ENCODE measurements around the gene OCA2. TPM values are rescaled to one million over a fixed set of nuclear protein-coding genes. Genes with fewer than 3 reads are reported as not detected.

OCA2 gene
- polyA plus RNA-seq, 1 experiment, result 0.02 TPM

- TF ChIP-seq CTCF (IDR thresholded peaks at IDR 0.05; ENCODE audit: insufficient read depth, low read depth, low read length), result no peak
- Histone ChIP-seq H3K4me3 (ENCODE audit: low read depth, low read length) (no peak overlapping the region), H3K27me3 (ENCODE audit: control insufficient read depth, insufficient read depth, low read length) (no peaks in the 10 kb centered on the region), H3K36me3 (ENCODE audit: control insufficient read depth, insufficient read depth, low read length) (no peaks in the 10 kb centered on the region)
- ChIA-PET CTCF (no interaction called here), POLR2A (no interaction called here)
- DNase-seq (ENCODE audit: low read depth), result no peak
Measured at GRCh38 chr15:28051955-28052633, 47.0 kb downstream of the OCA2 start.

GRCh38 chr15:28049581-28049980 lies 49.5 kb downstream of the OCA2 start:
- ChIA-PET POLR2A (no interaction called here), CTCF (no interaction called here)
- Histone ChIP-seq H3K36me3 (ENCODE audit: control insufficient read depth, insufficient read depth, low read length) (no peaks in the 10 kb centered on the region), H3K4me3 (ENCODE audit: low read depth, low read length) (no peak overlapping the region), H3K27me3 (ENCODE audit: control insufficient read depth, insufficient read depth, low read length) (no peaks in the 10 kb centered on the region)
- no peak for DNase-seq (ENCODE audit: low read depth)
- TF ChIP-seq CTCF (IDR thresholded peaks at IDR 0.05; ENCODE audit: insufficient read depth, low read depth, low read length), result no peak

DNA sequence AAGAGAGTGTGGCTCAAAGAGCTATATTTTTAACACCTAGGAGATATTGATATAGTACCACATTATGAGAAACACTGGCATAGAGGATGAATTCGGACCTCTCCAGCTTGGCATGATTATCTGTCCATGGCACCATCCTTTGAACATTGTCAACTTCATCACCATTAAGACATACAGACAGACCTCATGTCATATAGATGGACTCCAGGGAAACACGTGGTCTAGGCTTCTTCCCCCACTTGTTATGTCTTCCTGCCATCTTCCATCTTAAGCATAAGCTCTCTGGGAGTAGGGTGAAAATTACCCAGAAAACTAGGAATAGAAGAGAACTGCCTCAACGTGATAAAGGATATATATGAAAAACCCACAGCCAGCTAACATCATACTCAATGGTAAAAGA lies 51.8 kb downstream of the OCA2 start:
- CTCF ChIA-PET, result no interaction called here
- POLR2A ChIA-PET, result no interaction called here
- TF ChIP-seq CTCF (IDR thresholded peaks at IDR 0.05; ENCODE audit: insufficient read depth, low read depth, low read length), result no peak
- H3K36me3 ChIP-seq (ENCODE audit: control insufficient read depth, insufficient read depth, low read length), result no peaks in the 10 kb centered on the region
- no peak for DNase-seq (ENCODE audit: low read depth)
- H3K4me3 ChIP-seq (ENCODE audit: low read depth, low read length), result no peak overlapping the region
- no peaks in the 10 kb centered on the region for H3K27me3 ChIP-seq (ENCODE audit: control insufficient read depth, insufficient read depth, low read length)

- Histone ChIP-seq H3K27me3 (ENCODE audit: control insufficient read depth, insufficient read depth, low read length) (no peaks in the 10 kb centered on the region), H3K36me3 (ENCODE audit: control insufficient read depth, insufficient read depth, low read length) (no peaks in the 10 kb centered on the region), H3K4me3 (ENCODE audit: low read depth, low read length) (no peak overlapping the region)
- no peak for DNase-seq (ENCODE audit: low read depth)
- no peak for TF ChIP-seq CTCF (IDR thresholded peaks at IDR 0.05; ENCODE audit: insufficient read depth, low read depth, low read length)
- POLR2A ChIA-PET, result no interaction called here
- CTCF ChIA-PET, result no interaction called here
Measured at GRCh38 chr15:28044121-28044672, 54.9 kb downstream of the OCA2 start.

DNA sequence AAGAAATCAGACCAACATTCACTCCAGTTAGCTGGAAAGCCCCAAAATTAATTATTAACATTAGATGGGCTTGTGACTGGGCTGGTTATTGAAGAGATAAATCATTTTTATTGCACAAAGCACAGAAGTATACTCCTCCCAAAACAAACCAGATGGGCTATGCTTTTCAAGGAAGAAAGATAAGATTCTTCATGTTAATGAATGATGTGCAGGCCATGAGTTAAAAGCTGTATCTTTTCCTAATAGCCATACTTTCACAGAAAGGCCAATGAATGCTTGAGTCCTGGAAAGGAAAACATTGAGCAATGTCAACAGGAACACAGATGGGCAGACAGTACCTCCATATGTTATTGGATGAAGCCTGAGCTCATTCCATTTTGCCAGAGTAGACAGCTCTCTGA lies 55.4 kb downstream of the OCA2 start:
- H3K27me3 ChIP-seq (ENCODE audit: control insufficient read depth, insufficient read depth, low read length), result no peaks in the 10 kb centered on the region
- ChIA-PET CTCF (no interaction called here), POLR2A (no interaction called here)
- no peak for DNase-seq (ENCODE audit: low read depth)
- H3K4me3 ChIP-seq (ENCODE audit: low read depth, low read length), result no peak overlapping the region
- no peaks in the 10 kb centered on the region for H3K36me3 ChIP-seq (ENCODE audit: control insufficient read depth, insufficient read depth, low read length)
- no peak for TF ChIP-seq CTCF (IDR thresholded peaks at IDR 0.05; ENCODE audit: insufficient read depth, low read depth, low read length)

Measured in BJ (cell line).